Epidermal melanocyte (primary cell): ENCODE measurements around the gene PLA2G4E.

ENCODE experiments used
- DNase-seq: peaks from one replicate; pipeline ENCODE4 v3.0.0; 2011; ENCODE audit warnings: low spot score; ENCODE audit not compliant: insufficient read length

PLA2G4E gene

DNA sequence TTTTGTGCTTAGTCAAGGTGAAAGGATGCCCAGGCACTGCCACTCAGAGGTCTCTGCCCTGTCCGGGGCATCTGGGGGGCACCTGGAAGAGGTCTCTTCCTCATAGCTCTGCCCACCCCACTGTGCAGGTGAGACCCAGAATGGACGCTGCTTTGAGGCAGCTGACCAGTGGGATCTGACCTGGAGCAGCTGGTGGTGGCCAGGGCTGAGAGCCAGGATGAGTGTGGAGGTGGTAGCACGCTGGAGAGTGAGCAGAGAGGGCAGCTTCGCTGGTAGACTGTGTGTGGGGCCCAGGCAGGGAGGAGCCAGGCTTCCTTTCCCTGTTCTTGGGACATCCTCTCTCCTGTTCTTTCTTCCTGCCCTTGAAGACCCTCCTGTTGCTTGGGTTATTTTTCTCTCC, 32.2 kb upstream of the PLA2G4E start:
- DNase-seq: no peak

DNA sequence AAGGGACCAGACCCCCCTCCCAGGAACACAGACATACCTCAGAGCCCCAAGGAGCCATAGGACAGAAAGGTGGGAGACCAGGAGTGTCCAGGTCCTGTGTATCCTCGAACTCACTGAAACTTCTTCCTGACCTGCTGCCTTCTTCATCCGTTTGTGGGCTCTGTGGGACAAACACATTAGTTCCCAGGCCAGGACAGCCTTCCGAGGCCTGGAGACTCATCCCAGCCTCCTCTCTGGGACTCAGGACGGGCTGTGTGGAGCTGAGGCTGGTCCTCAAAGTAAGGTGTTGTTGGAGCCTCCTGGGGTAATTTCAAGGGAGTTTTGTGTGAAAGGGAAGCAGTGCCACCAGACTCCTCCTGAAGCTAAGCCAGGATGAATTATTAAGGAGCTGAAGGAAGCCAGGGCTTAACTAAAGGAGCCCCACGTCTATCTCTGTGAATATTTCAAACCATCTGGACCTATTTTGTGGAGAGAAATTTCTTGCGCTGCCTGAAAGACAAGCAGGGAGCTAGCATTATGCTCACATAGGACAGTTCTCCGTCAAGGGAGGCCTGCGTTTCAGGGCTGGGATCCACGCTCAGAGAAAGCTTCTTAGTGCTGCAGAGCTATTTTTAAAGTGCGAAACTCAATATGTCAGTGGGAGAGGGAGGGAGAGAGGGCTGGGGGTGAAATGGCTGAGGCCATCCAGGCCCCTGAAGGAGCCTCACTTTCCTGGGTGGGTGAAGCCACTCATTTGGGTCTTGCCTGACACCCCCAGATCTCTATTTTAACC, 29.8 kb upstream of the PLA2G4E start:
- no peak for DNase-seq

DNA sequence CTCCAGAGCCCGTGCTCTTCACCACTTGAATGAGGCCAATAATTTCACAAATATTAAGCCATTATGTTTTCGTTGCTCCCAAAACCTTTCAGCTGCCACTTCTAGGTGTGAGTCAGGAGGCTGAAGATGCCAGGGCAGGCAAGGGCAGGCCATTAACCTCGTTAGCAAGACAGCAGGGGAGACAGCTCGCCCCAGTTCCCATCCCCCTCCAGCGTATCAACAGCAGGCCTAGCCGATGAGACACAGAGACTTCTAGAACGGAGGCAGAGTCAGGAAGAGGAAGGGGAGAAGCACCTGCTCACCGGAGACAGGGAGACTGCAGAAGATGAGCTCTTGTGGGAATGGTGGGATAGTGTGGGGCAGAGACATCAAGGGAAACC, 28.0 kb upstream of the PLA2G4E start:
- DNase-seq: no peak

DNA sequence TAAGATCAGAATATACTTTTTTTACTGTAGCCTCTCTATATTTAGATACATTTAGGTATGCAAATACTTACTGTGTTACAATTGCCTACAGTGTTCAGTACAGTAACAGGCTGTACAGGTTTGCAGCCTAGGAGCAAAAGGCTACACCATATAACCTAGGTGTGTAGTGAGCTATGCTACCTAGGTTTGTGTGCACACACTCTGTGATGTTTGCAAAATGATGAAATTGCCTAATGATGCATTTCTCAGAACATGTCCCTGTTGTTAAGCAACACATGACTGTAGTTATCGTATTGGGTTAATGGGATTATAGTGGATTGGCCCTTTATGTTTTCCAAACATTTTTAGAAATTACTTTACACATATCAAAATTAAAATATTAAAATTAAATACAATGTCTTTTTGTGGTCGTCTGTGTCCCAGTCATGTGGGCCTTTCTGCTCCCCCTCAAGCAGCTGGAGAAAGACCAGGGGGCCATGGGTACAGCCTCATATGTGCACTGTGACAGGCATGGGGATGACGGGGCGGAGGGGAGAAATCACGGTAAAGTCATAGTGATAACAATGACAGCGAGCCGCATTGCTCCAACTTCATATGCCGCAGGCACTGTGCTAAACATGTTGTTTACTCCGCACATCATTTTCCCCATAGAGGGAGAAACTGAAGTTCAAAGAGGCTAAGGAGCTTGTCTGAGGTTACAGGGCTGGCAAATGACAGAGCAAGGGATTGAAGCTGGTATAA, 27.4 kb upstream of the PLA2G4E start:
- no peak for DNase-seq

DNA sequence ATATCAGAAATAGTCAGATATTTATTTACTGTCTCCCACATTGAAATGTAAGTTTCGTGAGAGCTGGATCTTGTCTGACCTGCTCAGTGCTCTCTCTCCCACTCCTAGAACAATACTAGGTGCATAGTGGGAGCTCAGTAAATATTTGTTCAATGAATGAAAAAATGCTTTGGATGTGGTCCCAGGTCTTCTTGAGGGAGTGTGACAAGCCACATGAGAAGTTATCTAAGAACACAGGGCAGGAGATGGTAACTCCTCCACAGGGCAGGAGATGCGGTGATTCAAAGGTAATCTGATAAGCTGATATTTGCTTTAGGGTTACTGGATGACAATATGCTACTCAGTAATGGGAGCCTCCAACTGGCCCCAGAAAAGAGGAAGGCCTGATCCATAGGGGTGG, 25.8 kb upstream of the PLA2G4E start:
- DNase-seq: no peak

DNA sequence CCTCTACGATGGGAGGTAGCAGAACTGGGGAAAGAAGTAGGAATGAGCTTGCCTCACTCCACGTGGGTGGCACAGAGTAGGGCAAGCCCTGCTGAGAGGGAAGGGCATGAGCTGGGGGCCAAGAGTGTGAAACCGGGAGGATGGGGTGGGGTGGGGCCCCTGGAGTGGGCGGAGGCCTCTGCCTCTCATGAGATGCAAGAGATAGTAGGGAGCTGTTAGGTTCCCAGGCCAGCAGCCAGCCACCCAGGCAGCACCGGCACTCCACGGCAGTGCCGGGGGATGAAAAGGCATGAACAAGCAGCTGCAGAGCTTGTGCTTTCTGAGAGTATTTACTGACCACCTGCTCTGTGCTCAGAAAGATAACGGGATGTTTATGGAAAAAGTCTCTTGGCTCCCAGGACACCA, 24.4 kb upstream of the PLA2G4E start:
- no peak for DNase-seq

DNA sequence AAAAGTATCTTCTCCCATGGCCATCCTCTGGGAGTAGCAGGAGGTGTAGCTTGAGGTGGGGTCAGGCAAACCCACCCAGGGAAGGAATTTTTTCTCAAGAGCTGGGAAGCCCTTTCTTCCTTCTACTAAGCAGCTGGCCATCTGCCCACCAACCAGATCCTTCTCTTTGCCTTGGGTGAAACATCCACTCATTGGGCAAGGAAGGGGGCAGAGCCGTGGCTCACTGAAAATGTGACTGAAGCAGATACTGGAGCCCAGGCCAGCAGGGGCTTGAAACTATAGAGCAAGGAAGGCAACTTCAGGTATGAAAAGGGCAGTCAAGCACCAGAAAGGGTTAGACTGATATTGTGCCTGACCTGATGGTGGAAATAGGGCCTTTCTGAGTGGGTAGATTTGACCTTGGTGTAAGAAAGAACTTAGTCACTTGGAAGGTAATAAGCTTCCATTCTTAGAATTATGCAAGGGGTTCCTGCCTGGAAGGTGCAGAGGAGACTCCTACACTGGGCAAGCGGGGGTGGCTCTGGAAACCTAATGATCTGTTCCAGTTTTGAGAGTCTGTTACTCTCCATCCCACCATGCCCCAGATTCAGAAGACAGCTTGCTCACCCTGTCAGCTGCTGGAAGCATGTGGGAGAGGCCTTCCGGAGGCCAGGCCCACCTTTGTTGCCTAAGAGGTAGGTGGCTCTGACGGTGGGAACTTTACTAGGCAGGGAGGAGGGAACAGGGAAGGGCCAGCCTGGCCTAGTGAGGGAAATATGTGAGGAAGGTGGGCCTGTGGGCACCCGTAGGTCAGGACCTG, 22.0 kb upstream of the PLA2G4E start:
- no peak for DNase-seq

DNA sequence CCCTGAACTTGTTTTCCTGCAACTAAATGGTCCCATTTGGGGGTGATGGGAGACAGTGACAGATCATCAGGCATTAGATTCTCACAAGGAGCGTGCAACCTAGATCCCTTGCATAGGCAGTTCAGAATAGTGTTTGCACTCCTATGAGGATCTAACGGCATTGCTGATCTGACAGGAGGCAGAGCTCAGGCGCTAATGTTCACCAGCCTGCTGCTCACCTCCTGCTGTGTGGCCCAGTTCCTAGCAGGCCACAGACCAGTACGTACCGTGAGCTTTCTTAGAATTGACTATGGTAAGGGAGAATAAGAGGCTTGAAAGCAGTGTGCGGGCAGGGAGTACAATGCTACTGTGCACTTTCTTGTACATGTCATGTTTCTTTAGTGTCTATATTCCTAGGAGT, 17.6 kb upstream of the PLA2G4E start:
- DNase-seq: no peak

DNA sequence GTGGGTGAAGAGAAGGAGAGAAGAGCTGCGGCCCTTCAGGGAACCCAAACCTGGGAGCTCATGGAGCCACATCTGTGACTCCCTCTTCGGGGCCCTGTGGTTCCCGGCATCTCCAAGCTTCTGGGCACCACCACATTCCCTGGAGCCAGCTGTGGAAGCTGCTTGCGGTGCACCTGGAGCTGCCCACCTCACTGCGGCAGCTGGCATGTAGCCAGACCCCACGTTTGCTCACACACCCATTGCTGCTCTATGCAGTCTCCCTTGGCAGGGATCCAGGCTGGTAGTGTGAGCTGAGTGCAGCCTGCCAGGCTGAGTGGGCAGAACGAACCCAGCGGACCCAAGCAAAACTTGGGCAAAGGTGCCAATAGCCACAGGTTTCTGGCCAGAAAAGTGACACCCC, 16.8 kb upstream of the PLA2G4E start:
- DNase-seq: no peak

DNA sequence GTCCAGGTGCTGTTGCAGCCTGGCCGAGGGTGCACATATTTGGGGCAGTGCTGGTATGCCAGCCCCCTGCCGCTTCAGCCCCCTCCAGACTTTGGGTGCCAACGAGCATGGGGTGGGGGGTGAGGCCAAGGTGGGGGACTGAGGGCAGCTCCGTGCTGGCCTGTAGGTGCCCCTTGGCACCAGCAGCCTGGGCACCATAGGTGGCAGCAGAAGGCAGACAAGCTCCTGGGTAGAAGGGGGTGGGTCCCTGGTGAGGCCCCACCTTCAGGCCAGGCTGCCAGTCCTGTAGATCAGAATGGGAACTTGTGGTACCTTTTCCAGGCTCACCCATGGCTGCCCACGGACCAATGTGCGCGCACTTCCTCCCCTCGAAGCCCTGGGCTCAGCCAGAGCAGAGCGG, 16.1 kb upstream of the PLA2G4E start:
- no peak for DNase-seq

DNA sequence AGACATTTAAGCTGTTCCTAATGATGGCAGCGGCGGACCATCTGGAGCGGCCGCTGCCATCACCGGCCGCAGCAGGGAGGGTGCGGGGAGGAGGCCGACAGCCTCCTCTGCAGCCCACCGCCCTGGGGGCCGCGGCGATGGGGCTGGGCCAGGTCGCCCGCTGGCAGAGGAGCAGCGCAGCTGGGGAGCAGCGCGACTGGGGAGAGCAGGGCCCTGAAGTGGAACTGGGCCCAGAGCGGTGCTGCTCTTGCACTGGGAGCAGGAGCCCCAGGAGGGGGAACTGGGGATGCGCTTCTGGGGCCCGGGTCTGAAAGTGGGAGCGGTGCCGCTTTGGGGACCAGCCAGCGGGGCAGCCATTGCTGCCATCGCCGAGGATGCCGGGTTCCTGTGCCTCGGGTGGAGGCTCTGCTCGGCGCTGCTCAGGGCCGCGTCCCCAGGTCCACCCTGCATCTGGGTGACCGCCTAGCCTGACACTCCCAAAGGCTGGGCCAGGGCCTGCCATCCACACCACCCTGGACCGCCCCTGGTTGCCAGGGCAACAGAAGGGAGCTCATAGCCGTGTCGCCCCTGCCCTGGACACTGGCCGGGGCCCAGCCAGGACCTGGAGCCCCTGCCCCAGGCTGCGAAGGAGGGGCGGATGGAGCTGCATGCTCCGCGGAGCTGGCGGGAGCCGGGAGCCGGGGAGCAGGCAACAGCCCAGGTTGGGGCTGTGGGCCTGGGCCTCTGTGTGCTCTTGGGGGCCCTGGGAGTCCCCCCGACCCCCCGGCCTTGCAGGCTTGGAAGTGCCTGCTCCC, 15.5 kb upstream of the PLA2G4E start:
- no peak for DNase-seq

DNA sequence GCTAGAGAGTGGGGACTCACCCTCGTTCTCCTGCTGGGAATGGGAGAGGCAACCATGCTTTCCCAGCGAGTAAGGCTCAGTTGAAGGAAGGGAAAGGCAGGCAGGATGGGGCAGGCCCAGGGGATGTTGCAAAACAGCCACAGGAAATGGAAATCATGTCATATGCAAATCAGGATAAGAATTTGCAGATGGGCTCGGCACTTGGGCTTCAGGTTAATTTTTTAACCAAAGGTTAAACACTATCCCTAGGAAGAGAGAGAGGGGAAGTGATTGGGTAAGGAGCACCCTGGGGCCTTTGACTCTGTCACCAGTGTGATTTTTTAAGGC, 14.6 kb upstream of the PLA2G4E start:
- no peak for DNase-seq

DNA sequence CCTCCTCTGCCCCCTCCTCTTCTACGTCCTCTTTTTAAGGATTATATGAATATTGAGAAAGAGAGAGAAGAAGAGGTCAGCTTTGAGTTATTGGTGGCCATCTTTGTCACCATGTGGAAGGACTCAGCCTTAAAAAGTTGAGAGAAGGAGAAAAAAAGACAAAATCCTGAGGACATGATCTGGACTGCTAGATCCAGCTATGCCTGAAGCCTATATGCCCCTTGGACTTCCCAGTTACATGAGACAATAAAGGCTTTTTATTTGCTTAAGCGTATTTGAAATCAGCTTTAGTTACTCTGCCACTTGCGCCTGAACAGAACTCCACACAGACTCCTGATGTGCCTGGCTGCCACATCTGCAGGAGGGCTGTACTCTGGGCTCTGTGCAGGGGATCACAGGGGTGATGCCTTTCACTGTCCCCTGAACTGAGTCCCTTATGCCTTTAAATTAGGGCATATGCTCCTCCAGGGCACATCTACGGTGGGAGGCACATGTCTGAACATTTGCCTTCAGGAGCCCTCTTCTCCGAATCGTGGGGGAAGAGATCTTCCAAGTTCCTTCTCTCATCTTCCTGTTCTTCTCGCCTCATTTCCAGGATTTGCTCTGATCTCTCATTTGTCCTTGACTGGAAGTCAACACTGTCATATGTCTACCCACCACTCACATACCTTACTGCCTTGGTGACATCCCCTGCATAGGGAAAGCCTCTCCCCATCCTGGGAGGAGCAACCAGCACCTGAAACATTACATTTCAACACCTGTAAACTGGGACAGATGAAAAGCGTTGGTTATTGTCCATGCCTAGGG, 14.0 kb upstream of the PLA2G4E start:
- DNase-seq: no peak

DNA sequence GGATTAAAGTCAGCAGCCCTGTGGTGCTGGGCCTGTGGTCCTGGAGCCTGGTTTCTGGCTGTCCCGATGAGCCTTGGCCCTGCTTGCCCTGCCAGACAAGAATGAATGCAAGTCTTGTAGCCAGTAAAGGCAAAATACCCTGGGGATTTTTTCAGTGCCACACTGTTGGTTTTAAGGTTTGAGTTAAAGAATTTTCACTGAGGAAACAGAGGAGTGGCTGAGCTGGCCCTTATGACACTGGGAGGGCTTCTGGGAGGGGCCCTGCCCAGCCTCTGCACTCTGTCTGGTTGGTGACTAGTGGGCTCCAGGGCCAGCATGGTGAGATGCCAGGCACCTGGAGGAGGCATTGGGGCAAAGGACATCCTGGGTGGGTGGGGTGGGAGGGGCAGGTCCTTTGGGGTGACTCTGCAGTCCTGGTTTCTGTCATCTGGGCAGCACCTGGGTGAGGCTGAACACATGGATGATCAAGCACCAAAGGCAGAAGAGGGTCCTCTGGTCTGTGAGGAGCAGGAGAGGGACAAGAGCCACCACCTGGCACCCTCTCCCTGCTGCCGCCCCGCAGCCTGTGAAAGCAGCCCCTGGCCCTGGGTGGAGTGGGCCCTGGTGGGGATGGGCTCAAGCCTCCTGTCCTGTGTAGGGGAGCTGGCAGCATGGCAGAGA, 12.5 kb upstream of the PLA2G4E start:
- no peak for DNase-seq

DNA sequence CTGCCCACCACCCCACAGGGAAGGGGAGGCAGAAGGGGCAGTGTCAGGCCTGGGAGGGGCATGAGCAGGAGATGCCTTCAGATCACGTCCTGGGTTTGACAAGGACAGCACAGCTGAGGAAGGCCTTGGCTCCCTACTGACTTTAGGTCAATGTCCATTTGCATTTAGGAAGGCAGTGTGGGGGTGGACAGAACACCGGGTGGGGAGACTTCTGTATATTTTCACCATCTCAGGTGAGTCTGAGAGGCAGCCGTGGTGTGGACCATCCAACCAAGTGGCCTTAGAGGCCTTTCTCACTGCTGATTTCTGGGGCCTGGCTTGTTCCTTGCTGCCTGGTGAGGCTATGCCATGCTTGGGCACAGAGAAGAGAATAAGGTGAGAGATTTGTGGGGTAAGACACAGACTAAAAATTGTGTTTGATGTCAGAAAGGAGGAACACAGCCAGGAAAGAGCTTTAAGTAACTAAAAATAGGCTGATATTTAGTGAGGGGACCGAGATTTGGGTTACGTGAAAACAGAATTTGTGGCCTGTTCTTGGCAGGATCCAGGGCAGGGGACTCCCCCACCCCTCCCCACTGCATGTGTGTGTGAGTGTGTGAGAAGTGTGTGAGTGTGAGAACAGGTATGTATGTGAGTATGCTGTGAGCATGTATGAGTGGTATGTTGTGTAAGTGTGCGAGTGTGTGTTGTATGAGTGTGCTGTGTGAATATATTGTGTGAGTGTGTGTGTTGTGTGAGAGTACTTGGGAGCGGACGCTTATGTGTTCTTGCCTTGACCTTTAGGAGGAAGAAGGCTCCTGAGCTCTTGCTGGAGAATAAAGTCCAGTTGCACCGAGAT, 11.8 kb upstream of the PLA2G4E start:
- DNase-seq: no peak

DNA sequence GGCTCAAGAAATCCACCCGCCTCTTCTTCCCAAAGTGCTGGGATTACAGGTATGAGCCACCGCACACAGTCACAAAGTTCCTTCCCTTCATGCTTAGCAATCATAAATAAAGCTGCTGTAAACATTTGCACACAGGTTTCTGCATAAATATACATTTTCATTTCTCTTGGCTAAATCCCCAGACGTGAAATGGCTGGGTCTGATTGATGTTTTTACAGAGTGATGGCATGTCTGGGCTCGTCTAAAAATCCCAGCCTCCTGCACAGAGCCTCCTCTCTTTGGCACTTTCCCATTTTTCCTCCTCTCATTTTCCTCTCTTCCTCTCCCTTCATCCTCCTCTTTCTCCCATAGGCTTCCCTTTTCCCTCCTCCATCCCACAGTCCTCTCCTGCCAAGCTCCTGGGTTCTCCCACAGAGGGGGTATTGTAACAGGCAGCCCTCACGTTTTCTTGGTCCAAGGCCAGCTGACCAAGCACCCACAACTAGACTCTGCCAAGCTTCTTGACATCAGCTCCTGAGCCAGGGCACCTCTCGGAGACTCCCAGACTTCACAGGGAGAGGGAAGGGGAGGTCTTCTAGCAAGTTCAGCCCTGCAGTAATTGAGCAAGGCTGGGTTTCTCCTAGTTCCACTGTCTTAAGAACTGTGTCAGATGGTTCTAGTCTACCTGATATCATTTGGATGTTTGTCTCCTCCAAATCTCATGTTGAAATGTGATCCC, 10.5 kb upstream of the PLA2G4E start:
- DNase-seq: no peak

DNA sequence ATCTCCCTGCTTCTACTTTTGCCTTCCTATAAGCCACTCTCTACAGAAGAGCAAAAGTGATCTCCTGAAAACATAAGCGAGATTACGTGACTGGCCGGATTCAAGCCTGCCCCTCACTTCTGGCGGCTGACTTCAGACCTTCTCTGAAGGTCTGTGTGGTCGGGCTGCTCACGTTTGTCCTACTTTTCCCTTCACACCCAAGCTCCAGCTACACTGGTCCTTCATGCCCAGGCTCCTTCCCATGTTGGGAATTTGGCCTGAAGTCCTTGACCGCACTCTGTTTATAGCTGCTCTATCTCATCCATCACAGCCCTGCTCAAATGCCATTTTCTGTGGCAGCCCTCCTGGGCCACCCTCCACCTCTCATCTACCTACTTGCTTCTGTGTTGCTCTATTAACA, 6.7 kb upstream of the PLA2G4E start:
- DNase-seq: no peak

DNA sequence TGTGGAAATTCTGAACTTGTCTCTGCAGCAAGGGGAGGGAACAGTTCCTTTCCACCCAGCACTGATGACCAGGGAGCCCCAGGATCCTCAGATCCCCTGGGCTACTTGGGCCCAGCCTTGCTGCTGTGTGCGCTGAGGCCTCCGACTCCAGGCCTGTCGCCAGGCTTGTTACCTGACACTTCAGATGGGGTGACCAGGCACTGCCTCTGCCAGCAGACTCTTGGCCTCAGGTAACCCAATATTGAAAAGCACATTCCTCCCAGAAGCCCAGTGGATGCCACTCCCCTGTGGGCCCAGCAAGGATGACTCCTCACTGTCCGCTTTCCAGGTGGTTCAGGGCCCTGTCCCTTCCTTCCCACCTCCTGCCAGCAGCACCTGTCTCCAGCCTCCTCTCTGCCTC, 3.5 kb upstream of the PLA2G4E start:
- DNase-seq: no peak

DNA sequence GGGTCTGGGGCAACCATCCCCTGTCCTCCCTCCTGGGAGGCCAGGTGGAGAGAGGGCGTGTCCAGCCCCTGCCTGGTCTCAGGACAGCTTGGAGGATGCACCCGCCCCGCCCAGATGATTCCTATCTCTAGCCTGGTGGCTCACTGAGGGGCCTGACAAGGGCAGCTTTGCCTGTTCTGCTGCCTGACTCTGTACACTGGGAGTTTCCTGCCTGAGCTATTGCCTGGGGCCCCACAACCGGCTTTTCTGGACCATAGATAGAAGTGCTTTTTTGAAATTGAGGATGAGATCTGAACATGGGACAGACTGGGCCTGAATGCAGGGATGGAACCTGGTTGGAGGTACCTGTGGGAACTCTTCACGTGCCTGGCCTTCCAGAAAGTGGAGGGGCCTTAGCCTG, 751 bp upstream of the PLA2G4E start:
- DNase-seq: no peak
